PFSK-1 (cell line): Measurements from ENCODE around the gene MFRP.

Experiments
- FOXP2 ChIP-seq: optimal IDR thresholded peaks from 2 replicates; pipeline ENCODE3; 2011; ENCODE audit warnings: borderline replicate concordance, control low read depth, inconsistent platforms; ENCODE audit not compliant: insufficient read depth; ENCODE audit errors: extremely low read length, extremely low read depth
- POLR2AphosphoS5 ChIP-seq: IDR thresholded peaks from 2 replicates; pipeline ENCODE4 v1.6.1; 2012; ENCODE audit warnings: low read depth, mild to moderate bottlenecking, control low read depth, low read length, moderate library complexity
- SIN3A ChIP-seq: IDR thresholded peaks from 2 replicates; pipeline ENCODE4 v1.6.1; 2012; ENCODE audit warnings: mild to moderate bottlenecking, low read length, moderate library complexity, borderline replicate concordance; ENCODE audit not compliant: insufficient read depth
- TAF1 ChIP-seq: IDR thresholded peaks from 2 replicates; pipeline ENCODE4 v1.6.1; 2012; ENCODE audit warnings: low read length, control low read depth, borderline replicate concordance; ENCODE audit not compliant: insufficient read depth
- TF ChIP-seq, protein P1 (sequence below), 2 experiments: IDR thresholded peaks; 2 replicates each; pipeline versions ENCODE4 v1.6.1 to v1.8.0; 2011 to 2012; ENCODE audit warnings: low read depth in 2 of 2, low read length in 2 of 2, control low read depth in 1 of 2, inconsistent platforms in 1 of 2, mild to moderate bottlenecking in 1 of 2, moderate library complexity in 1 of 2; ENCODE audit not compliant: insufficient read depth in 1 of 2

DNA sequence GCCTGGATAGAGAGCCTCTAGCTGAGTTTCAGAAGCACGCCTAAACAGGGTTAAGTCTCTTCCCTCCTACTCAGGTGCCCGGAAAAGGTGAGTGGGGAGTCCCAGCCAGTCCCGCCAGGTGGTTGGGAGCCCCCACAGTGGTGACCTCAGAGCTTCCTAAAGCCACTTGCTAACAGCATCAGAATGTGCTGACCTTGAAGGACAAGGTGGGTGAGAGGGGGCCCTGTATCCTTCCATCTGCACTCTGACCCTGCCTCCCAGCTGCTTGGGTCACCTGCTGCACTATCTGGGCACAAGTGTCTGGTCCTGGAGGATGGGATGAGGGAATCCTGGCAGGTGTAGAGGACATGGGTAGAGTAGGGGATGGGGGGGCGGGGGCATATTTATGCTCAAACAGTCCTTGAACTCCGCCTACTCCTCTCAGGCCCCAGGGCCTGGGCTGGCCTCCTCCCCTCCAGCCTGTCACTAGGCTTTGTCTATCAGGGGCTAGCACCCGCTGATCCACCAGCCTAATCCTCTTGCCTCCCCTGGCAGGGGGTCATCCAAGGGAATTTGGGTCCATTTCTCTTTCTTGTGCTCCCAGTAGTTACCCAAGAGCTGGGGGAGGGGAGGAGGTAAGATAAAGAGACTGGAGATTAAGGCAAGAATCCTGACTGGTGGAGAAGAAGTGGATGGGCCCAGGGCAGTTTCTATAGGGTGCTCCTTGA lies 31.6 kb upstream of the MFRP start:
- TF ChIP-seq TAF1, result no peak
- TF ChIP-seq POLR2AphosphoS5, result no peak
- TF ChIP-seq, protein P1, sequence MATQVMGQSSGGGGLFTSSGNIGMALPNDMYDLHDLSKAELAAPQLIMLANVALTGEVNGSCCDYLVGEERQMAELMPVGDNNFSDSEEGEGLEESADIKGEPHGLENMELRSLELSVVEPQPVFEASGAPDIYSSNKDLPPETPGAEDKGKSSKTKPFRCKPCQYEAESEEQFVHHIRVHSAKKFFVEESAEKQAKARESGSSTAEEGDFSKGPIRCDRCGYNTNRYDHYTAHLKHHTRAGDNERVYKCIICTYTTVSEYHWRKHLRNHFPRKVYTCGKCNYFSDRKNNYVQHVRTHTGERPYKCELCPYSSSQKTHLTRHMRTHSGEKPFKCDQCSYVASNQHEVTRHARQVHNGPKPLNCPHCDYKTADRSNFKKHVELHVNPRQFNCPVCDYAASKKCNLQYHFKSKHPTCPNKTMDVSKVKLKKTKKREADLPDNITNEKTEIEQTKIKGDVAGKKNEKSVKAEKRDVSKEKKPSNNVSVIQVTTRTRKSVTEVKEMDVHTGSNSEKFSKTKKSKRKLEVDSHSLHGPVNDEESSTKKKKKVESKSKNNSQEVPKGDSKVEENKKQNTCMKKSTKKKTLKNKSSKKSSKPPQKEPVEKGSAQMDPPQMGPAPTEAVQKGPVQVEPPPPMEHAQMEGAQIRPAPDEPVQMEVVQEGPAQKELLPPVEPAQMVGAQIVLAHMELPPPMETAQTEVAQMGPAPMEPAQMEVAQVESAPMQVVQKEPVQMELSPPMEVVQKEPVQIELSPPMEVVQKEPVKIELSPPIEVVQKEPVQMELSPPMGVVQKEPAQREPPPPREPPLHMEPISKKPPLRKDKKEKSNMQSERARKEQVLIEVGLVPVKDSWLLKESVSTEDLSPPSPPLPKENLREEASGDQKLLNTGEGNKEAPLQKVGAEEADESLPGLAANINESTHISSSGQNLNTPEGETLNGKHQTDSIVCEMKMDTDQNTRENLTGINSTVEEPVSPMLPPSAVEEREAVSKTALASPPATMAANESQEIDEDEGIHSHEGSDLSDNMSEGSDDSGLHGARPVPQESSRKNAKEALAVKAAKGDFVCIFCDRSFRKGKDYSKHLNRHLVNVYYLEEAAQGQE (IDR thresholded peaks at IDR 0.05; ENCODE audit: insufficient read depth in 1 of 2, low read depth in 2 of 2, low read length in 2 of 2), result no peak
- TF ChIP-seq SIN3A, result no peak
- no peak for TF ChIP-seq FOXP2
